ENCODE data around the gene DOCK2.
"Not testable (repeated sequence)": the region's sequence is repeated elsewhere in the genome, so short reads cannot be mapped to it uniquely, and the experiment has no call there.

DOCK2 gene

DNA sequence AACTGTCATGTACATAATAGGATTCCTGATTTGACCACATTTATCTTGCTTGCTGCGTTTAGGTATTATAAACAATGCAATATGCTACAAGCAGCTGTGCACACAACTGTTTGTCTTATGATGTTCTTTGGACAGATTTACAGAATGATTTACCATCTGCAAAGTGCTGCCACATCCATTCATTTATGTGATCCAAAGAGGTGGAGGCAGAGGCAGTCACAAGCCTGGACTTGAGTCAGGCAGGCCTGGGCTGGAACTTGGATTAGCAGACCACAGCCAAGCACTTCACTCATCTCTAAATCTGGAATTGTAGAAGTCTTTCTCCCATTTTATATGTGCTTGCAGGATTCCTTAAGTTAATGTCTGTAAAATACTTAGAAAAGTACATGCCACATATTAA, 194.3 kb downstream of the DOCK2 start:
- Histone ChIP-seq H3K18ac (ENCODE audit: low read length) (no peak overlapping the region), H3K23ac (ENCODE audit: low read depth, low read length, poor library complexity) (no peak overlapping the region), H3K4me3 (ENCODE audit: low read length in 2 of 2) (no peak overlapping the region), H3K27ac (replicated peaks; ENCODE audit: low read length) (no peak overlapping the region), H3K27me3 (ENCODE audit: control insufficient read depth in 3 of 3, insufficient read depth in 3 of 3, low read depth in 1 of 3, low read length in 3 of 3) (no peaks in the 10 kb centered on the region), H3K36me3 (replicated peaks in 1 of 2; ENCODE audit: control insufficient read depth in 2 of 2, insufficient read depth in 2 of 2, low read length in 2 of 2) (no peaks in the 10 kb centered on the region), H2BK5ac (ENCODE audit: low read length) (no peak overlapping the region), H3K14ac (ENCODE audit: low read length) (no peak overlapping the region), H3K4me2 (ENCODE audit: insufficient read depth, low read length, poor library complexity, severe bottlenecking) (no peak overlapping the region), H2BK120ac (ENCODE audit: low read depth, low read length) (no peak overlapping the region), H3K9ac (ENCODE audit: low read depth, low read length, poor library complexity) (no peak overlapping the region), H2AFZ (ENCODE audit: low read length) (no peak overlapping the region), H2BK15ac (ENCODE audit: low read length) (no peak overlapping the region), H3K79me1 (ENCODE audit: low read depth, low read length) (no peaks in the 10 kb centered on the region), H2AK5ac (ENCODE audit: low read depth, low read length) (no peak overlapping the region), H3K4ac (ENCODE audit: low read length) (no peak overlapping the region), H3K4me1 (ENCODE audit: control insufficient read depth in 2 of 2, insufficient read depth in 1 of 2, low read depth in 1 of 2, low read length in 2 of 2) (peaks cover 0 to 5% of the 10 kb centered on the region in 2 donors), H2BK12ac (ENCODE audit: low read length) (no peak overlapping the region), H4K8ac (ENCODE audit: low read depth, low read length) (no peak overlapping the region), H4K91ac (ENCODE audit: low read depth, low read length, poor library complexity) (no peak overlapping the region), H3K9me3 (replicated peaks in 1 of 2; ENCODE audit: control insufficient read depth in 2 of 2, insufficient read depth in 1 of 2, low read depth in 1 of 2, low read length in 2 of 2) (no peaks in the 10 kb centered on the region)
- DNase-seq (ENCODE audit: low spot score) = no peak
- WGBS, 2 donors (ENCODE audit: extremely low coverage in 2 of 2, insufficient read length in 2 of 2, insufficient replicate concordance in 1 of 2) = no CpG with 5 or more reads among the region's 1 CpG

GRCh38 chr5:169832304-169832703, 195.2 kb downstream of the DOCK2 start:
- H3K4me3 ChIP-seq (ENCODE audit: low read length in 2 of 2) = no peak overlapping the region
- H2BK15ac ChIP-seq (ENCODE audit: low read length) = no peak overlapping the region
- no peak overlapping the region for H3K27ac ChIP-seq (replicated peaks; ENCODE audit: low read length)
- no peaks in the 10 kb centered on the region for H3K36me3 ChIP-seq (replicated peaks in 1 of 2; ENCODE audit: control insufficient read depth in 2 of 2, insufficient read depth in 2 of 2, low read length in 2 of 2)
- H3K9me3 ChIP-seq (replicated peaks in 1 of 2; ENCODE audit: control insufficient read depth in 2 of 2, insufficient read depth in 1 of 2, low read depth in 1 of 2, low read length in 2 of 2) = no peaks in the 10 kb centered on the region
- no peak overlapping the region for H3K4me2 ChIP-seq (ENCODE audit: insufficient read depth, low read length, poor library complexity, severe bottlenecking)
- no peak overlapping the region for H3K18ac ChIP-seq (ENCODE audit: low read length)
- no peak overlapping the region for H3K4ac ChIP-seq (ENCODE audit: low read length)
- H3K9ac ChIP-seq (ENCODE audit: low read depth, low read length, poor library complexity) = no peak overlapping the region
- no peak overlapping the region for H3K23ac ChIP-seq (ENCODE audit: low read depth, low read length, poor library complexity)
- DNase-seq (ENCODE audit: low spot score) = no peak
- no peak overlapping the region for H3K14ac ChIP-seq (ENCODE audit: low read length)
- no peaks in the 10 kb centered on the region for H3K27me3 ChIP-seq (ENCODE audit: control insufficient read depth in 3 of 3, insufficient read depth in 3 of 3, low read depth in 1 of 3, low read length in 3 of 3)
- no peak overlapping the region for H4K91ac ChIP-seq (ENCODE audit: low read depth, low read length, poor library complexity)
- no peak overlapping the region for H4K8ac ChIP-seq (ENCODE audit: low read depth, low read length)
- H2AFZ ChIP-seq (ENCODE audit: low read length) = no peak overlapping the region
- H3K4me1 ChIP-seq (ENCODE audit: control insufficient read depth in 2 of 2, insufficient read depth in 1 of 2, low read depth in 1 of 2, low read length in 2 of 2) = peaks cover 0 to 5% of the 10 kb centered on the region in 2 donors
- WGBS, 2 donors (ENCODE audit: extremely low coverage in 2 of 2, insufficient read length in 2 of 2, insufficient replicate concordance in 1 of 2) = no CpG with 5 or more reads among the region's 3 CpGs
- H3K79me1 ChIP-seq (ENCODE audit: low read depth, low read length) = no peaks in the 10 kb centered on the region
- no peak overlapping the region for H2BK120ac ChIP-seq (ENCODE audit: low read depth, low read length)
- H2BK12ac ChIP-seq (ENCODE audit: low read length) = no peak overlapping the region
- H2AK5ac ChIP-seq (ENCODE audit: low read depth, low read length) = no peak overlapping the region
- no peak overlapping the region for H2BK5ac ChIP-seq (ENCODE audit: low read length)

GRCh38 chr5:169832845-169833244, 195.8 kb downstream of the DOCK2 start:
- H3K9ac ChIP-seq (ENCODE audit: low read depth, low read length, poor library complexity) = no peak overlapping the region
- no peak overlapping the region for H3K4ac ChIP-seq (ENCODE audit: low read length)
- no peak for DNase-seq (ENCODE audit: low spot score)
- H4K8ac ChIP-seq (ENCODE audit: low read depth, low read length) = no peak overlapping the region
- no peaks in the 10 kb centered on the region for H3K27me3 ChIP-seq (ENCODE audit: control insufficient read depth in 3 of 3, insufficient read depth in 3 of 3, low read depth in 1 of 3, low read length in 3 of 3)
- H2AFZ ChIP-seq (ENCODE audit: low read length) = no peak overlapping the region
- H3K4me1 ChIP-seq (ENCODE audit: control insufficient read depth in 2 of 2, insufficient read depth in 1 of 2, low read depth in 1 of 2, low read length in 2 of 2) = peaks cover 0 to 5% of the 10 kb centered on the region in 2 donors
- H3K79me1 ChIP-seq (ENCODE audit: low read depth, low read length) = no peaks in the 10 kb centered on the region
- H2BK5ac ChIP-seq (ENCODE audit: low read length) = no peak overlapping the region
- no peak overlapping the region for H2BK15ac ChIP-seq (ENCODE audit: low read length)
- H3K4me3 ChIP-seq (ENCODE audit: low read length in 2 of 2) = no peak overlapping the region
- no peak overlapping the region for H2BK120ac ChIP-seq (ENCODE audit: low read depth, low read length)
- no peak overlapping the region for H2BK12ac ChIP-seq (ENCODE audit: low read length)
- no peak overlapping the region for H3K18ac ChIP-seq (ENCODE audit: low read length)
- no peak overlapping the region for H3K14ac ChIP-seq (ENCODE audit: low read length)
- H3K4me2 ChIP-seq (ENCODE audit: insufficient read depth, low read length, poor library complexity, severe bottlenecking) = no peak overlapping the region
- H3K27ac ChIP-seq (replicated peaks; ENCODE audit: low read length) = no peak overlapping the region
- H3K9me3 ChIP-seq (replicated peaks in 1 of 2; ENCODE audit: control insufficient read depth in 2 of 2, insufficient read depth in 1 of 2, low read depth in 1 of 2, low read length in 2 of 2) = no peaks in the 10 kb centered on the region
- H2AK5ac ChIP-seq (ENCODE audit: low read depth, low read length) = no peak overlapping the region
- H3K36me3 ChIP-seq (replicated peaks in 1 of 2; ENCODE audit: control insufficient read depth in 2 of 2, insufficient read depth in 2 of 2, low read length in 2 of 2) = no peaks in the 10 kb centered on the region
- H4K91ac ChIP-seq (ENCODE audit: low read depth, low read length, poor library complexity) = no peak overlapping the region
- no peak overlapping the region for H3K23ac ChIP-seq (ENCODE audit: low read depth, low read length, poor library complexity)

- not testable (repeated sequence) for H3K79me1 ChIP-seq (ENCODE audit: low read depth, low read length); H2AK5ac ChIP-seq (ENCODE audit: low read depth, low read length); H3K27me3 ChIP-seq (ENCODE audit: control insufficient read depth in 3 of 3, insufficient read depth in 3 of 3, low read depth in 1 of 3, low read length in 3 of 3); H3K4me2 ChIP-seq (ENCODE audit: insufficient read depth, low read length, poor library complexity, severe bottlenecking); H3K4me3 ChIP-seq (ENCODE audit: low read length in 2 of 2); H2BK120ac ChIP-seq (ENCODE audit: low read depth, low read length); H2BK15ac ChIP-seq (ENCODE audit: low read length); DNase-seq (ENCODE audit: low spot score); H3K14ac ChIP-seq (ENCODE audit: low read length); H3K27ac ChIP-seq (replicated peaks; ENCODE audit: low read length); H2AFZ ChIP-seq (ENCODE audit: low read length); H3K23ac ChIP-seq (ENCODE audit: low read depth, low read length, poor library complexity); H3K4ac ChIP-seq (ENCODE audit: low read length); H3K9ac ChIP-seq (ENCODE audit: low read depth, low read length, poor library complexity); H3K18ac ChIP-seq (ENCODE audit: low read length); H4K91ac ChIP-seq (ENCODE audit: low read depth, low read length, poor library complexity); H3K4me1 ChIP-seq (ENCODE audit: control insufficient read depth in 2 of 2, insufficient read depth in 1 of 2, low read depth in 1 of 2, low read length in 2 of 2); H3K36me3 ChIP-seq (replicated peaks in 1 of 2; ENCODE audit: control insufficient read depth in 2 of 2, insufficient read depth in 2 of 2, low read length in 2 of 2); H2BK5ac ChIP-seq (ENCODE audit: low read length); H3K9me3 ChIP-seq (replicated peaks in 1 of 2; ENCODE audit: control insufficient read depth in 2 of 2, insufficient read depth in 1 of 2, low read depth in 1 of 2, low read length in 2 of 2); H4K8ac ChIP-seq (ENCODE audit: low read depth, low read length); H2BK12ac ChIP-seq (ENCODE audit: low read length)
- WGBS, 2 donors (ENCODE audit: extremely low coverage in 2 of 2, insufficient read length in 2 of 2, insufficient replicate concordance in 1 of 2) = no CpG with 5 or more reads among the region's 2 CpGs
These were observed 196.7 kb downstream of the DOCK2 start for GRCh38 chr5:169833681-169834292.

Data from neuronal stem cell (in vitro differentiated cells).